Stimulated activated CD4-positive, alpha-beta T cell treated with anti-CD3 and anti-CD28 coated beads, Interleukin-15, amount 100 ng/mL, for 1 hour (primary cell): ENCODE data around the gene KCNMA1.

Experiments
- DNase-seq, 2 donors: peaks; one replicate each; pipeline ENCODE4 v3.0.0-alpha.2; 2020; ENCODE audit warnings: low read depth in 1 of 2, low spot score in 1 of 2

The KCNMA1 gene

DNA sequence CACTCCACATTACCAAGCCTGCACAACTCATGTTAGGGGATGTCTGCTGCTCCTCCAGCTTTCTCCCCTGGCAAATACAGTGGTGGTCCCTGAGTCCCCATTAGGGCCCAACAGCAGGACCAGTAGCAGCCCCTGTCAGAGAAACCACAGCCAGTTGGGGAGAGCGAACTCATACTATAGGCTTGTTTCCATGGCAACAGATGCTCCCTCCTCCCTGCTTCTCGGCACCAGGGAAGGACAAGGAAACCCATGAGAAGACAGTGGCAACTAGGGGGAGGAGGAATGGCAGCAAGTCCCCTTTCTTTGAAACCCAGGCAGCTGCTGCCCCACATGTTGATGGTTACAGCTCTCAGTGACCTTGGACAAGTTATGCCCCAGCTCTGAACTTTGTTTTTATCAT, 326.4 kb downstream of the KCNMA1 start:
- no peak for DNase-seq

DNA sequence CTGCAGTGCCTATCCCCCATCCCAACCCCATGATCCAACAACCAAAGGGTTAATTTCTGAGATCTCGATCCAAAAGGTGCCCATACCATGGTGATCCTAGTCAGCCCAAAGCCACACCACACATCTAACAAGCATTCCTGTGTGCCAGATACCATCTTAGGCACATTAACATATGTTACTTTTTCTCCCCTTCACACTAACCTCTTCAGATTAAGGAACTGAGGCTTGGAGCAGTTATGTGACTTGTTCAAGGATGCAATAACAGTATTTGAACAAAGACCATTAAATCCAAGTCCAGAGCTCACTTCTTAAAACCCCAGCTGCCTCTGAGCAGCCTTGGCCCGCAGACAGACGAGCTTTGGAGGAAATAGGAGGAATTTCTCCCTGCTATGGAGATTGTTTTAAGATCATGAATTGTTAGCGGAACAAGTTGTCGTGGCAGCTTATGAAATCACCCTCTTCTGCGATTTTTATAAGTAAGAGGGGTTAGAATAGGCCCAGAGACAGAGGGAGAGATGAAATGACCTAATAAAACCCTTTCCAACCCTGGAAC, 327.2 kb downstream of the KCNMA1 start:
- no peak for DNase-seq

DNA sequence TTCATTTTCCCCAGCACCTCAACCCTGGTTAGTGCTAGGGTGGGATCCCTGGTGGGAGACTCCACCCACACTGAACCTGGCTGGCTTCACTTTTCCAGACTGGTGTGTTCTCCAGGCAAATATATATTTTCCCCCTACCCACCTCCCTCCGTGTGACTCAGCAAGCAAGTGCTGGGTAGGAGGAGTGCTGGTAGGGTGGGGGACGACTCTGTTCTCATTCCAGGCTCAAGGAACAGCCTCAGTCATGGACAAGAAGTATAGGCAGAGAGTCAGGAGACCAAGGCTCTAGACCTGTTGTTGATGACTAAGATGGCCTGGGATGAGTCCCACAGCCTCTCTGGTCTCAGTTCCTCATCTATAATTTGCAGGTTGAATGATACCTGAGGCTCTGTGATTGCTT, 328.1 kb downstream of the KCNMA1 start:
- no peak for DNase-seq

DNA sequence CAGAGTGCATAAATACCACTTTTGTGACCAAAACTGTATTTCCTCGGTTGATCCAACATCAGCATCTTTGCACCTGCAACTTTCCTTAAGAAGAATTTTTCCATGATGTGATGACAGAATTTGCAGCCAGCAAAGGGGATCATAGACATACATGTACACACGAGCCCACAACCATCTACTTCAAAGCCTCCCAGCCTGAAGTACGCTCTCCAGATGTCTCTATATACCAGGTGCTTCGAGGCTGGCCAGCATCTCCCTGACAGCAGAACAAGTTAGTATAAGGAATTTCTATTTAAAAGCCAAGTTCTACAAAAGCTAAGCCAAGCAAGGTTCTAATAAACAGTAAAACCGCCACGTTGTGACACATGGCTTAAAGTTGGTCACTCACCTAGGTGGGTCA, 328.5 kb downstream of the KCNMA1 start:
- no peak for DNase-seq

DNA sequence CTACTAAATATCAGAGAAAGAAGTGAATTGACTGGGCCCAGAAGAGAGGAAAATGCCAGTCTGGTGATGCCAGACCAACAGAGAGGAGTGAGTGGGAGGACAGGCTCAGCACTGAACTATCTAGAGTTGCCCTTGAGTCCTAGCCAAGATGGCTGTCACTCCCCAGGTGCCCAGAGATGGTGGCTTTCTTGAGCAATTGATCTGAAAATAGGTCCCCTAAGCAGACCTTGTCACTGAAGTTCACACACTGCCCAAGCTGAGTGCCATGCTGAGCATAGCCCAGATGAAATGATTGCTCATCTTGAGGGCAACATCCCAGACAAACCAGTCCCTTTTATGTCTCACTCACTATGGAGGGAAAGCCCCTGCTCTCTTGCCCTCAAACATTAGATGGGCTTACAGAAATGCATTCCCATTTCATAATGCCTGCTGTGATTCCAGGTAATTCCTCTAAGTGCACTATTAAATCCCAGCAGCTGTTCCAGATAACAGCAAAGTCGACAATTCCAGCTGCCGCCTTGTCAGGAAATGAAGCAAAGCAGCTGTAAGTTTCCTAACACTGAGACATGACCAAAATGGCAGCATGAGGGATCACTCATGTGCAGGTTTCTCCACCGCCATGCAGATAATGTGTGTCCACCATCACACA, 329.4 kb downstream of the KCNMA1 start:
- no peak for DNase-seq

DNA sequence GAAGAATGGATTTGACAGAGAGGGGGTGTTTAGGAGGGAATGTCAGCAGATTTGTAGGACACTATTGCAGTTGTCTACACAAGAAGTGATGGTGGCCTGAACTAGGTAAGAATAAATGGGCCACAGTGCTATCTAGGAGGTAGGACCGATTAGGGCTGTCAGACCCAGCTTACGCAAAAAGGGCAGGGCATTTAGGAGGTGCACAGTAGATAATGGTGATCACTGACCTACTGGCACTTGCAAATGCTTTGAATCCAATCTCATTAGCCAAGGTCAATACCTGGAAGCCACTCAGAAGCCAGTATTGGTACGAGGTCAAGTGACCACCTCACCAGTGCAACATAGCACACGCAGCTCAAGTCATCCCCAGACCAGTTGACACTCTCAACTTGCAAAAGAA, 330.9 kb downstream of the KCNMA1 start:
- no peak for DNase-seq

DNA sequence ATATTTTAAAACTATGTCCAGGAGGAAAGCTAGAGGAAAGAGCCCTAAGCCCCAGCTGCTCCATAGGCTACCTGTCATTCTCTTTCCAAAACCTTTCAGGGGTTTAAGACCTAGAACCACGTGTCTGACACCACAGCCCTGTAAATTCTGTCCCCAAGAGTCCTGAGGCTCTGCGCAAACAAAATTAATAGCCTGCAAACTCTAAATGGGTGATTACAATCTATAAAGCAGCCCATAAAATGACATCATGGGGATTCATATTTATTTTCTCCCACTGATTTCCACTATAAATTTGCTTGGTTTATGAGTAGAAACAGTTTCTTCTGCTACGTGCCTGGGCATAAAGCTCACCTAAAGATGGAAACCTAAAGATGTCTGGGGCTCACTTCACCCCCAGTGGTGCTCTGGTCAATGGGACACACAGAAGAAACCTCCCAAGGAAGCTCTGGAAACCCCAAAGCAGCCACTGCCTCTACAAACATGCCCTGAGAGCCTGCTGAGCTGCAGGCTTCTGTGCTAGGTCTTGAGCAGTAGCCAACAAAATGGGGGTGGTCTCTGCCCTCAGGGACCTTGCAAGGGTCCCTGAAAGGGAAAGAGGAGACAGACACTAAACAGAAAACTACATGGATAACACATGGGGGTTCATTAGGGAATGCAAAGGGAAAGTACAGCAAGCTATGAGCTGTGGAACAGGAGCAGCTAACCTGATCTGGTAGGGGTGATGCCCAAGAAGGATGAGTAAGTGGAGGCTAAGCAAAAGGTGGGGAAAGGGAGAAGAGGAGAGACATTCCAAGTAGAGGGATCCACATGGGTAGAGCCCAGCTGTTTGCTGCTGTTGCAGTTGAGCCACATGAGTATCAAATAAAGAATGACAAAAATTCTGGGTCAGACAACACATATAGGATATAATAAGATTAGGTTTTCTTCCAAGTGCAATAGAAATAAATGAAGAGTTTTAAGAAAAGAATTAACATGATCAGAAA, 331.7 kb downstream of the KCNMA1 start:
- no peak for DNase-seq

DNA sequence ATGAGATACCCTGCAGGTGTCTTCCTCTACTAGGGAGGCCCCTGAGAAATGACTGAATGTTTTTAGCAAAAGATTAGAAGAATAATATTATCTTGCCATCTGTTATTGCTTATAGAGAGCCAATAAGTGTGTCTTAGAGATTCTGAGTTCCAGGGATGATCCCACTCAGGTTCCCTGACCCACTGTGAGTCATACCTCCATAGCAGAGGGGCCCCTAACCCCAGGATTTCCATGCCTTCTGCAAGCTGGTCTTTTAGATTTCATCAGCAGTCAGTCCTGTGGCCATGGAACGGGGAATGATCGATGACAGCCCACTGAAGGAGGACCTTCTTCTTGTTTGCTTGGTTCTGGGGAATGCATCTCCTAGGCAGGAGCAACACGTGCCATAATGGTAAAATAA, 333.4 kb downstream of the KCNMA1 start:
- DNase-seq, result no peak

DNA sequence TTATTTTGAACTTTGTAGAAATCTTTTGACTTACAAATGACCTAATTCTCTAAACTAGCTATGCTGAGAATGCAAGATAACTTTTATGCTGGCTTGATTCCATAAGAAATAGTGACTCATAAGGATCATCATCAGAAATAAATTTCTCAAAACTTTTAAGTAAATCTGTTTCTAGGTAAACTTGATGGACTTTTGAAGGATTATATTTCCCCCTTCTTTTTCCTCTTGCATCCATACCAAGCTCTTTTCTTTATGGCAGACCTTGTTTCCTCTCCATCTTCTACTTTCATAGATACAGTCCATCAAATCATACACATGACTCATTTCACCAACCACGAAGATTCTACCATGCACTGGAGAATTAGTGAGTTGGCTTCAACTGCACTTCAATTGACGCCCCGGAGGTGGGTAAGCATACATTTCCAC, 336.3 kb downstream of the KCNMA1 start:
- DNase-seq, result no peak

DNA sequence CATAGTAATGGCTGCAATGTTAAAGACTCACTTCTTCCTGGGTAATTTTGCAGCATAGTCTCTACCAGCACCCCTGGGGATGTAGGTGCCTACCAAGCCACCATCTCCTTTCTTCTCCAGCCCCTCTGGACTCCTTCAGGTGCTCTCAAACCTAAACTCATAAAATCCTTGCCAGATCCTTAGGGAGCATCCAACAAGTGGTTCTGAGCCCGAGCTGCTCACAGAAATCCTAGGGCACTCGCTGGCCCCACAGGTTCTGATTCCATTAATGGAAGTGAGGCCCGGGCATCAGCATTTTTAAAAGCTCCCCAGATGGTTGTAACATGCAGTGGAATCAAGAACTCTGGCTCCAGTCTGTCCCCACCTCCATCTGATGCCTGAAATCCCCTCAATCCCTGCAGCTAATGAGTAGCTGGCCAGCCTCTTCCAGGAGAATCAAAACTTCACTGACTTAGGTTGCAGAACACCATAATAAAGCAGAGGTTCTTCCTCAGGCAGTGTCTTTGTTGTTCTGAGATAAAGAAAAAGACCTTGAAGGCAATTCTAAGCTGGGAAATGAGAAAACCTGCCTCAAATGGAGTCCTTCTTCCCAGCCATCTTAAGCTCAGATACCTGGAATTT, 336.8 kb downstream of the KCNMA1 start:
- DNase-seq, result no peak

DNA sequence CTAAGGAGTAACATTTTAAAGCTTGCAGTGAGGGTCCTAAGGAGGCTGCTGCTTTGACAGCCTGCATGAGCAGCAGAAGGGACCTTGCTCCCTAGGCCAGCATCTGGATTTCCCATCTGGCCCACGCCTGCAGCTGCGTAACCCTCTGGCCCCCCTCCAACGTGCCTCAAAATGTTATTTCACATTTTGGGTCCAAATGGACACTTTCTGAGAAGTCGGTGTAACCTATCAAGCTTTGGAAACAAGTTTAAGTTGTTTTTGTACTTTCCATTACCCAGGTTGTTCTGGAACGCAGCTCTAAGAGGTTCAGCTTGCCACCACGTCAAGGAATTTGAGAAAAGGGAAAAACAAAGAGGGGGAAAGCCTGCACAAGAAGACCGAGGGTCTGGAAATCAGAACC, 338.3 kb downstream of the KCNMA1 start:
- no peak for DNase-seq

DNA sequence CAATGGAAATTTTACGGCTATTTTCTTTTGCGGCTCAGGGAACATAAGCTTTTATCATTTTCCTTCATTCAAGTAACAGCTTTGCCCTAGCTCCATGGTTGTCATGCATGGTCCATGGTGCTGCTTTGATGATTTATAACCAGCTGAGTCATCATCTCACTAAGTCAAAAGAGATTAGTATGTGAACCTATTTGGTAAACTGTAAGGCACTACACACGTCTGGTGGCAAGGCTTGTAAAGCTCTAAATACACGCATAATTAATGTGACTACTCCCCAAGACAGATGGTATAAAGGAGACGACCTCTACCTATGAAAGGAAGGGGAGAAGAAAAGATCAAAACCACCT, 340.2 kb downstream of the KCNMA1 start:
- DNase-seq, result no peak

DNA sequence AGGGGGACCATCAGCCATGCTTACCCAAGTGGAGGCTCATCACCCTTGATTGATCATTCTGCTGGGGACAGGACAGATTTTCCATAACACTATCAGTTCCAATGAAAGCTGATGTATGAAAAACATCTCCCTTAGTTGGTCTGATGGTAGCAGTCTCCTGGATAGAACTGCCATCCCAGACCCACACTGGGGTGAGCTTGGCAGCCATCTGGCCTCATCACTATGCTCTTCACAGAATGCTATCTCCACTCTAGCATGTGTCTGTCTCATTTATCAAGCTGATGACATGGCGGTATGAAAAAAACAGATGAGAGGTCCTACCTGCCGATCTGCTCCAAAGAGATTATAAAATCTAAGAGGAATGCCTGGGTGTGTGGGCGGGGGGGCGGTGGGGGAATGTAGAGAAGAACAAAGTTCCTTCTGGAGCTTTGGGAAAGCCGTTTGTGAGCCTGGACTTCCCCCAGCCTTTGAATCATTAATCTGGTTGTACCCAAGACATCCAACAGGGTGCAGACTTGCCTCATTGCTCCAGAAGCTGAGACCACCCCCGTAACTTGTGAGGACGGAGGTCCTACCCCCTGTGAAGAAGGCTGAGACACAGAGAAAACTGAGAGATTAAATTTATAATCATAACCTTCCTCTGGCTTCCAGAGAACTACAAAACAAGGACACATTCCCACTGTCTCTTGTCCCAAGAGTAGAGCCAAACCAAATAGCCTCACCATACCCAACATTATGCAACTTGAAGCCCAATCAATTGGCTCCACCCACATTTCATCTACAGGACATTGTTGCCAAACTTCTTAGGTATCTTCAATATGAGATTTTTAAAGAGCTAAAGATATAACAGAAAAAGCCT, 340.8 kb downstream of the KCNMA1 start:
- no peak for DNase-seq

DNA sequence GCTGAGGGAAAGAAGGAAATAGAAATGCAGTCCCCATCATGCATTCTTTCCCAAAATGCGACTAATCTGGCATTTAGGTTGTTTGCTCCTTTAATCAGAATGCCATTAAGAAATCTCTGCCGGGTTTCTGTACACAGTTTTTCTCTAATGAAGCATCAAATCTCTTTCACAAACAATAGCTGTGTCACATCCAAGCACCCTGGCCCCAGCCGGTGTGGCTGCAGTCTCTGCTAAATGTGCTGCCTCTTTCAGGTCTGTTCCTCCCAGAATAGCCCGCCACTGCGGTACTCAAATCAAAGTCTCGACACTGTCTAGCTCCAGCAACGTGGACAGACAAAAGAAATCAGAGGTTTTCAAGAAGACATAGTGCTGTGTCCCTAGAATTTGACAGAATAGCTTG, 343.8 kb downstream of the KCNMA1 start:
- no peak for DNase-seq

DNA sequence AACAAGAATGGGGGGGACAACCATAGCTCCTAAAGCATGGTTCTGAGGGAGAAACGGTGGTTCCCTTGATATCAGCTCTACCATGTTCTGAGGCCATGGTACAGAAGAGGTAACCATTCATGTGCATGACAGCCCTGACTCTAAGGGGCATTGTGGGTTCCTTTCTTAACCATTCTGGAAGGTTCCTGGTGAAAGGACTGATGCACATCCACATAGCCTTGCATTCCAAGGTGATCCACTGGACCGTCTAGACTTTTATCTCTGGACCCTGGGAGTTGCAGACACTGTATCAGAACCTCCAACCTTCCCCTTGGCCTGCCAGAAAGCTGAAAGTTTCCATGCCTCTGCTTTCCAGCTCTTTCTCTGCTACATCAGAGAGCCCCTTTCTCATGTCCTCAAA, 344.3 kb downstream of the KCNMA1 start:
- no peak for DNase-seq

DNA sequence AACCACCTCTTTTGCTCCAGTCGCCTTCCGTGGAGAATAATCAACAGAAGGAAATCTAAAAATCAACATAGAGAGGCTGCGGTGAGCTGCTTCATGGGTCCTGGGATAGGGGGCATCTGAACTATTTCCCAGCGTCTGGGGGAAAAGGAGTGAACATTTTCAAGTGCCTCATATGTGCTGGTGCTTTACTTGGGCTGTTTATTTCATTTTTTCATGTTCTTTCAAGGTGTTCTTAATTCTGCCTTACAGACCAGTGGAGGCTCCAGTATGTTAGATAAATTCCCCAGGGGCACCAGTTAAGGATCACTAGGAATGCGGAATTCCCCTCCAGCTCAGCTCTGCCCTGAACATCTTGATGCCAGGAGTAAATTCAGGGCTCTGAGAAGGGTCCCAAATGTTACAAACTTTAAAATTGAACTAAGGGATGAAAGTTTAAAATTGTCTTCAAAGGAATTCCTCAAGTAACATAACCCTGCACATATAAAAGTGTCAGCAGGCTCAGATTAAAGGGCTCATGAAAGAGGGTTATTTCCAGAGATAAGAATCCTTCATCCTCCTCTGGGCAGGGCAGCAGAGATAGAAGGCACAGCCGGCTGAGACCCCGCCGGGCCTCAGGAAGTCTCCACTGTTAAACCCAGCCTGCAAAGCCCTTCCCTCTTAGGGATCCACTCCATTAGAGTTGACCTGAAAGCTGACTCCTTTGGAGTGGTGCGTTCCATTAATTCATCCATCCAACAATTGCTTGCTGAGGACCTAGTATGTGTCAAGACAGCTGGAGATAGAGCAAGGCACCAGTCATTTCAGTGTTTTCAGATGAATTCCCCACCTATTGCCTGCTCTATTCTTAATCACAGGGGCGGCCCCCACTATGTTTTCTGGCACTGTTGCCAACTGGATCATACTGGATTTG, 345.8 kb downstream of the KCNMA1 start:
- no peak for DNase-seq

DNA sequence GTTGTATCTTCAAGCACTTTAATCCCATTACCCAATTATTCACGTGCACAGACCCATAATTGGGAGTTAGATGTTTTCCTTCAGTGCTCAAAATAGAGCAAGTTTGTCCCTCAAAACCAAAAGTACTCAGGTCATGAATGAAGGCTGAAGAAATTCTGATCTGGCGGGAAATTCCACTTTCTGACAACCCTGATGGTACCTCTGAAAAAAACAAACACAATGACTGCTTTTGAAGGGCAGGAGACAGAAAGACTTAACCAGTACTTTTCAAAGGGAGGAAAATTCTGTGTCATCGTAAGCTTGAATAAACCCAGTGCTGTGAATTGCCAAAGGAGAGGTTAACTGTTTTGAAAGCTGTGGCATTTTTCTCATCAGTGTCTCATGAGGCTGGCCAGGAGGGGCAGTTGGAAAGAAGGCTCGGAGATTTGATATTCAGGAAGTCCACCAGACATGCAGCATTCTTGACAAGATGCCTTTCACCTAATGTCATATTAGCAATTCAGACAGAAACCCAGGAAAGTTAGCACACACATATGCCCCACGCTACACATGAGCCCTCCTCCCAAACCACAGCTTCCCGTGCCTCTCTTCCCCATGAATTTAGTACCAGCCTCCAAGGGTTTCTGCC, 347.0 kb downstream of the KCNMA1 start:
- no peak for DNase-seq

DNA sequence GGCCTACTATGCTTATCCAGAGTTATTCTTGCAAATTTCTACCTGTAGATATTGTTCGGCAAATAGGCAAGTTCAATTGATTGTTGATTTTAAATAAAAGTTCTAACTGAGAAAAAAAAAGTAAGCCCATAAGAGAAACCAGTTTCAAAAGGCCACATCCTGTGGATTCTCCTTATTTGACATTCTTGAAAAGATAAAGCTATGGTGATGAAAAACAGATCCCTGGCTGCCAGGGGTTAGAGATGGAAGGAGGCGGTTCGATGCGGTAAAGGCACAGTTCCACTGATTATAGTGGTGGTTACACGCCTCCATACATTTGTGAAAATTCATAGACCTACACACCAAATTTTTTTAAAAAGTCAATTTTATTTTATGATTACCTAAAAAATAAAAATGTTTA, 347.8 kb downstream of the KCNMA1 start:
- DNase-seq, result no peak

DNA sequence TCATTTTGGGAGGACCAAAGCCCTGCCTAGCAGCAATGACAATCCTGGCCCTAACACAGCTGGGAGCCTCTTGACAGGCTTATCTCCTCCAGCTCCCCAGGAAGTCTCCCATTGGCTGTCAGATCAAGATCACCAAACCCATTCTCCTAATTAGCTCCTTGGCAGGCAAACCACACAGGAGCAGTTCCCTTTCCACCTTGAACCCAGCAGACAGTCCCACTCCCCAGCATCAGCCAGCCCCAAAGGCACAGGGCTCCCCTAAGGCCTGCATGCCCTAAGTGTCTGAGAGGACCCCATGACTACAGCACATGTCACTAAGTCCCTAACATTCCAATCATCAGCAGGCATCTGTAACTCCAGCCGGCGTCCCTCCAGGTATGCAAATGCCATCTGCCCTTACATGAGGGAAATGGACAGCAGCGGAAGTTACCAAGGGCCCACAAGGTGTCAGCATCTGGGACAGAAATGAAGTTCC, 348.5 kb downstream of the KCNMA1 start:
- no peak for DNase-seq
